ENCODE measurements around the gene GUSB.

The GUSB gene

GRCh38 chr7:65927489-65928448, 54.2 kb downstream of the GUSB start:
- DNase-seq: no peak

- no peak for DNase-seq
Measured at GRCh38 chr7:65926588-65926987, 55.4 kb downstream of the GUSB start.

- DNase-seq: no peak
Measured at GRCh38 chr7:65925040-65925439, 57.0 kb downstream of the GUSB start.

GRCh38 chr7:65924193-65924592, 57.8 kb downstream of the GUSB start:
- no peak for DNase-seq

- DNase-seq: no peak
Measured at GRCh38 chr7:65923316-65923715, 58.7 kb downstream of the GUSB start.

GRCh38 chr7:65915921-65916657, 65.9 kb downstream of the GUSB start:
- DNase-seq: no peak

- DNase-seq: no peak
Measured at GRCh38 chr7:65912237-65912636, 69.8 kb downstream of the GUSB start.
